ENCODE results near the gene FALEC. TPM values are rescaled to one million over a fixed set of nuclear protein-coding genes. Genes with fewer than 3 reads are reported as not detected.
"Not testable (repeated sequence)": the region's sequence is repeated elsewhere in the genome, so short reads cannot be mapped to it uniquely, and the experiment has no call there.

FALEC gene
- polyA plus RNA-seq, 1 experiment = not detected

GRCh38 chr1:150567717-150568593 lies 52.4 kb downstream of the FALEC start:
- peaks cover 4% of the 10 kb centered on the region; the same call in 1 of the 2 replicates for H3K36me3 ChIP-seq (ENCODE audit: control insufficient read depth, insufficient read depth, low read length)
- TF ChIP-seq, protein P1, sequence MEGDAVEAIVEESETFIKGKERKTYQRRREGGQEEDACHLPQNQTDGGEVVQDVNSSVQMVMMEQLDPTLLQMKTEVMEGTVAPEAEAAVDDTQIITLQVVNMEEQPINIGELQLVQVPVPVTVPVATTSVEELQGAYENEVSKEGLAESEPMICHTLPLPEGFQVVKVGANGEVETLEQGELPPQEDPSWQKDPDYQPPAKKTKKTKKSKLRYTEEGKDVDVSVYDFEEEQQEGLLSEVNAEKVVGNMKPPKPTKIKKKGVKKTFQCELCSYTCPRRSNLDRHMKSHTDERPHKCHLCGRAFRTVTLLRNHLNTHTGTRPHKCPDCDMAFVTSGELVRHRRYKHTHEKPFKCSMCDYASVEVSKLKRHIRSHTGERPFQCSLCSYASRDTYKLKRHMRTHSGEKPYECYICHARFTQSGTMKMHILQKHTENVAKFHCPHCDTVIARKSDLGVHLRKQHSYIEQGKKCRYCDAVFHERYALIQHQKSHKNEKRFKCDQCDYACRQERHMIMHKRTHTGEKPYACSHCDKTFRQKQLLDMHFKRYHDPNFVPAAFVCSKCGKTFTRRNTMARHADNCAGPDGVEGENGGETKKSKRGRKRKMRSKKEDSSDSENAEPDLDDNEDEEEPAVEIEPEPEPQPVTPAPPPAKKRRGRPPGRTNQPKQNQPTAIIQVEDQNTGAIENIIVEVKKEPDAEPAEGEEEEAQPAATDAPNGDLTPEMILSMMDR (IDR thresholded peaks at IDR 0.05; ENCODE audit: insufficient read depth, low read depth, low read length) = no peak
- ChIA-PET POLR2A (interaction anchor here (0.6 to 1.8 kb wide), 5 partner anchors 9 to 84 kb away, joined by 3 to 18 read pairs (median 7); partner anchors contain the start of genes ENSA and MCL1), CTCF (interaction anchor here (0.5 to 9.9 kb wide), 6 partner anchors 9 to 76 kb away, joined by 3 to 121 read pairs (median 4); partner anchors contain the start of gene MCL1)
- no peaks in the 10 kb centered on the region for H3K27me3 ChIP-seq (ENCODE audit: control insufficient read depth, insufficient read depth, low read length)
- peak; percentile 98 for DNase-seq (ENCODE audit: low read depth)
- 0 out of 2 replicates have a peak overlapping the region, but pooled peaks have one; percentile 14 for H3K4me3 ChIP-seq (ENCODE audit: low read depth, low read length)

DNA sequence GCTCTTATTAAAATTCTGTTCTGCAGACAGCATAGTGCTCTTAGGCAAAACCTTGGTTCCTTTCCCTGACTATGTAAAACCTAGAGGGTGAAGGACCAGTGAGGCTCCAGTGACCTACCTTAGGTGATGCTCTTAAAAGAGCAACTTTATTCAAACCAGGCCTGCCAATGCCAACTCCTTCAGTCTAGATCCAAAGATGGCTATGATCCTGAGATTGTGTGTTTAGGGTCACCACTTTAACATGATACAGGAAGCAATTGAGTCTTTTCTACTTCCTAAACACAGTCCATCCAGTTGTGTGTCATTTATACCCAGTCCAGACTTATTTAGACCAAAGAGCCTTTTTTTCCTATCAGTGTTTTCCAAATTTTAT lies 53.0 kb downstream of the FALEC start:
- TF ChIP-seq, protein P1 (IDR thresholded peaks at IDR 0.05; ENCODE audit: insufficient read depth, low read depth, low read length) = no peak

DNA sequence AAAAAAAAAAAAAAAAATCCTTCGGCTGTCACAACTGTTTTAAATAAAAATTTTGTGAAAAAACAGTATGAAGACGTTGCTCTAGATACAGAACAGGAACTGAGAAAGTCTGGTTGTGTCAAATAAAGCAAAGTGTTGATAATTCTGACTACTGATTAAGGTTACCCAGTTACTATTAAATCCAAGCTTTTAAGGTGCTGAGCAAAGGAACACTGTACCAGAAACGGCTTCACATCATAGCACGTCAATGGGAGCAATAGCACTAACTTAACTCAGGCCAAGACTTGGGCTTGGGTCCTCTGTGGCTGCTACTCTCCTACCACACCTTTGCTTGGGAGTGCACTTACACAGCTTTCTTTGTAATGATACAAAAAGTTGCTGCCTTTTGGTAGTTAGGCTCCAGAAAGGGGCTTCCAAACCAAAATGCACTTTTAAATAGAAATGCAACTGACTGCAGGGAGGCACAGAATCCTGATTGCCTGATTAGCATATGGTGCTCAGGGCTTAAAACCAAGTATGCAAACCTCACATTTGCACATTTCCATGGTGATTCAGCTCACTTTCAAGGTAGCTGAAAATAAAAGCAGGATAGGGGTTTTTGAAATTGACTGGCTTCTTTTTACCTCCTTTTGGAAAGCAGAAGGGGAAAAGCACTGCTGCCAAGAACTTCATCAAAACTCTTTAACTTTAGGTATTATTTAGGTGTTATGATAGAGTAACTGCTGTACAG lies 57.5 kb downstream of the FALEC start:
- POLR2A ChIA-PET = no interaction called here
- CTCF ChIA-PET = interaction anchor here (0.7 to 8.4 kb wide), 2 partner anchors 13 to 875 kb away, joined by 4 to 72 read pairs; no protein-coding TSS in a partner anchor
- no peak overlapping the region for H3K4me3 ChIP-seq (ENCODE audit: low read depth, low read length)
- TF ChIP-seq, protein P1 (IDR thresholded peaks at IDR 0.05; ENCODE audit: insufficient read depth, low read depth, low read length) = no peak
- no peaks in the 10 kb centered on the region for H3K27me3 ChIP-seq (ENCODE audit: control insufficient read depth, insufficient read depth, low read length)
- peaks cover 19% of the 10 kb centered on the region for H3K36me3 ChIP-seq (ENCODE audit: control insufficient read depth, insufficient read depth, low read length)
- DNase-seq (ENCODE audit: low read depth) = no peak

More for the DNA sequence above, 53.0 kb downstream of the FALEC start:
- Histone ChIP-seq H3K4me3 (ENCODE audit: low read depth, low read length) (no peak overlapping the region), H3K36me3 (ENCODE audit: control insufficient read depth, insufficient read depth, low read length) (peaks cover 10% of the 10 kb centered on the region), H3K27me3 (ENCODE audit: control insufficient read depth, insufficient read depth, low read length) (no peaks in the 10 kb centered on the region)
- ChIA-PET POLR2A (interaction anchor here (1.0 to 1.8 kb wide), 4 partner anchors 9 to 83 kb away, joined by 4 to 18 read pairs (median 9); partner anchors contain the start of genes ENSA and MCL1), CTCF (interaction anchor here (1.0 to 9.9 kb wide), 5 partner anchors 8 to 52 kb away, joined by 3 to 121 read pairs (median 5); partner anchors contain the start of gene MCL1)
- no peak for DNase-seq (ENCODE audit: low read depth)

DNA sequence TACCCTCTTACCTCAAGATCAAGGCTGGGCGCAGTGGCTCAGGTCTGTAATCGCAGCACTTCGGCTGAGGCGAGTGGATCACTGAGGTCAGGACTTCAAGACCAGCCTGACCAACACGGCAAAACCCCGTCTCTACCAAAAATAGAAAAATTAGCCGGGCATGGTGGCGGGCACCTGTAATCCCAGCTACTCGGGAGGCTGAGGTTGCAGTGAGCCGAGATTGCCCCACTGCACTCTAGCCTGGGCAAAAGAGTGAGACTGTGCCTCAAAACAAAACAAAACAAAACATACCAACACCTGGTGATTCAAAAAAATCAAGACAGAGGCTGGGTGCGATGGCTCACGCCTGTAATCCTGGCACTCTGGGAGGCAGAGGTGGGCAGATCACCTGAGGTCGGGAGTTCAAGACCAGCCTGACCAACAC lies 58.1 kb downstream of the FALEC start:
- H3K36me3 ChIP-seq (ENCODE audit: control insufficient read depth, insufficient read depth, low read length) = peaks cover 19% of the 10 kb centered on the region
- H3K27me3 ChIP-seq (ENCODE audit: control insufficient read depth, insufficient read depth, low read length); DNase-seq (ENCODE audit: low read depth); POLR2A ChIA-PET; H3K4me3 ChIP-seq (ENCODE audit: low read depth, low read length): not testable (repeated sequence)
- CTCF ChIA-PET = interaction anchor here (8.4 kb wide), 1 partner anchor 13 kb away, joined by 72 read pairs; no protein-coding TSS in a partner anchor

DNA sequence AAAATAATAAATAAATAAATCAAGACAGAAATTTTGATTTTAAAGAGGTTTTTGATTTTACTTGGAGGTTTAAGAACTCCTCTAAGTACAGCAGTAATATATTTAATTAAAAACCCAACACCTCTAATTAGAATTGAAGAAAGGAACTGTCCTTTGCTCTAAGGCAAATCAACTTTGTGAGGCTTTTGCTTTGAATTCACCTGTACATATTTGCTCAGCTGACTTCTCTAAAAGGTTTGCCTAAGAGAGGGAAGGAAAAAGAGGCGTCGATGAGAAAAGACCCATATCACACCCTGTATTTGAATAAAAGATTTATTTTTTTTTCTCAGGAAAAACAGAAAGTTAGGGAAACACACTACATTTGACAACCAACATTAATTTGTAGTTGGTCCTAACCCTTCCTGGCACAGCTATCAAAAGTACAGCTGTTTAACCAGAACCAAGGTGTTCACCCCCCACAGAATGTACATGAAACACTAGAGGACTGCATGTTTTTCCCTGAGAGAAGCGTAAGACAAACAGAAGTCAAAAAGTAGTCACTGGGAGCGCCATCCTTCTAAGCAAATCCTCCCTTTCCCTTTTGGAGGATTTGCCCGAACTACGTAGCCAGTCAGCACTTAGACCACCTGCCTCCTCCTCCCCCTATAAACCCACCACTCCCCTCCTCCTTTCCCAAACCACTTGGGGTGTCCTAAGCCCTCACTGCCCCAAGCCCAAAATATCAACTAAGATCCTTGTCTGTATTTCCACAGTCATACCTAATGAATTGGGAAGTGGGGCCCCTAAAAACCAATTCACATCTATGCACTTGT lies 58.9 kb downstream of the FALEC start:
- Histone ChIP-seq H3K27me3 (ENCODE audit: control insufficient read depth, insufficient read depth, low read length) (no peaks in the 10 kb centered on the region), H3K36me3 (ENCODE audit: control insufficient read depth, insufficient read depth, low read length) (peaks cover 19% of the 10 kb centered on the region), H3K4me3 (ENCODE audit: low read depth, low read length) (peak overlapping the region; percentile 74)
- ChIA-PET CTCF (interaction anchor here (1.0 to 8.4 kb wide), 4 partner anchors 14 to 432 kb away, joined by 3 to 72 read pairs (median 4); partner anchors contain the start of gene MINDY1), POLR2A (no interaction called here)
- TF ChIP-seq, protein P1 (IDR thresholded peaks at IDR 0.05; ENCODE audit: insufficient read depth, low read depth, low read length) = no peak
- no peak for DNase-seq (ENCODE audit: low read depth)

Measured in BJ (cell line).